Measurements from ENCODE around the gene CDH12.

Gene CDH12

DNA sequence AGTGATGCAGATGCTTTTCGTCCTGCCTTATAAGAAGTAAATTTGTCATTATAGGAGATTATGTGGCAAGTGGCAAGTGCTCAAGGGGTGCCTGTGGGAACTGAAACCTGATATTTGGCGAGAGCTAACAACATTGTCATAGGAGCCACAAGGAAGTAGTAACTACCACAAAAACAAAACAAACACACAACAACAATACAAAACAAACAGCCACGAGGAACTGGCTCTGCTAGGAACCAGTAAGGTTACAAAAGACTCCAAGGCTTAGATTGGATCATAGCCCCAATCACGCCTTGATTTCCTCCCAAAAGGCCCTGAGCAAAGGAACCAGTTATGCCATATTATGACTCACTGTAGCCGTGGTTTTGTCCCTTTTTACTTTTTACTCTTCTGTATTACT, 1045.2 kb downstream of the CDH12 start:
- DNase-seq = no peak

GRCh38 chr5:21806943-21807342, 1046.2 kb downstream of the CDH12 start:
- DNase-seq = no peak

- no peak for DNase-seq
Observed at GRCh38 chr5:21806271-21806670, 1046.9 kb downstream of the CDH12 start.

DNA sequence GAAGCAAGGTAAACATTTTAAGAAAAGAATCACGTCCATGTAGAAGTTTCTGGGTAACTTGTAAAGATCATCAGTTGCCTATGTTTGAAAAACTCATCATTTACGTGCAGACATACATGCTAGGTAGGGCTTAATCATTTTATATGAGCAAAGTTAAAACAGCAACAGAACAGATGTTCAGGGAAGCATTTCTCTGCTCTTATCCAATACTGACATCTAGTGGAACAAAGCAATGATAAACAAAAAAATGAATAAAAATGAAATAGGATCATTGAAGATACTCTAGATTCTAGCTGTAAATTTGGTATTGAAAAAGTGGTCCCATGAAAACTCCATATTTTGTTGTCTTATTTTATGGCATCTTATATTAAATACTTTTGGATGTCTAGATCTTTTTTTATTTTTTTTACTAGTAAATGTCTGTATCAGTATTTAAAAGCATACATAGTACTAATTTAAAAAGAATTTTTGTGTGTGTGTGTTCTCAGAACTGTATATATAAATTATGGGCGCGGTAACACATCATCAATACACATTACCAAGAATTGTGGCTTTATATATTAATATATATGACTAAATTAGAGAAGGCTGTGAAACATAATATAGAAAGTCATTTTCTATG, 1050.2 kb downstream of the CDH12 start:
- no peak for DNase-seq

- no peak for DNase-seq
Observed at GRCh38 chr5:21802100-21802499, 1051.0 kb downstream of the CDH12 start.

DNA sequence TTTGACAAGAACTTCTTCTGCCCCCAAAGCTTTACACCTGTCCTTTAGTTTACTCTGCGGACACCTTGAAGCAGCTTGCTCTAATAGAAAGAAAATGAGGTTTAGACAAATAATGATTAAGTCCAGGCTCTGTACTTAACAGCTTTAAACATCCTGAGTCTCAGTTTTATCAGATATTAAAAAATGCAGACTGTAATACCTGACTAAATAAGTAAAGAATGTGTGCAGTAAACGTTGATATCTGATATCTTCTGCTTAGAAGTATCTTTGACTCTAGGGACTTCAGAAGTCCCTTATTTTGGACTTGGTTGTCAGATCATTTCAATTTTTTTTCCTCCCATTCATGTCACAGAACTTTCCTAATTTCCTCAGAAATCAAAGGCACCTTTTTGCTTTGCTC, 1060.4 kb downstream of the CDH12 start:
- DNase-seq = no peak

DNA sequence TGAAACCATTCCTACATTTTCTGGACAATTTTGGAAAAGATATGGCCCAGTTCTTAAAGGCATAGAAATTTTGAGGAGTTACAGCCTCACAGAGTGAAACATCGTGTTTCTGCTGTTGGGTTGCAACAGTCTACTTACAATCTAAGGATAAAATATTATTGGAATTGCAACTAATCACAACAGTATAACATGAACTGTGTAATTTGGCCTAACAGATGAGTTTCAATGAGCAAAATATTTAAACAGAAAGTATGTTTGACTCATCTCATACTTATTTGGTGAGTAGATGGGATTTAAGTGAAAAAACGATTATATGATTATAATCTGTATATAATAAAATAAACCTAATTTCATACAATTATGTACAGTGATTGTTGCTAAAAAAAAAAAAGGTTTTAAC, 1061.8 kb downstream of the CDH12 start:
- no peak for DNase-seq

GRCh38 chr5:21784487-21784886, 1068.7 kb downstream of the CDH12 start:
- no peak for DNase-seq

- no peak for DNase-seq
Observed at GRCh38 chr5:21783074-21783679, 1070.0 kb downstream of the CDH12 start.

- DNase-seq = no peak
Observed at GRCh38 chr5:21776466-21776865, 1076.7 kb downstream of the CDH12 start.

GRCh38 chr5:21774801-21775200, 1078.3 kb downstream of the CDH12 start:
- DNase-seq = no peak

- DNase-seq = no peak
Observed at GRCh38 chr5:21774281-21774680, 1078.9 kb downstream of the CDH12 start.

GRCh38 chr5:21773456-21773855, 1079.7 kb downstream of the CDH12 start:
- no peak for DNase-seq

DNA sequence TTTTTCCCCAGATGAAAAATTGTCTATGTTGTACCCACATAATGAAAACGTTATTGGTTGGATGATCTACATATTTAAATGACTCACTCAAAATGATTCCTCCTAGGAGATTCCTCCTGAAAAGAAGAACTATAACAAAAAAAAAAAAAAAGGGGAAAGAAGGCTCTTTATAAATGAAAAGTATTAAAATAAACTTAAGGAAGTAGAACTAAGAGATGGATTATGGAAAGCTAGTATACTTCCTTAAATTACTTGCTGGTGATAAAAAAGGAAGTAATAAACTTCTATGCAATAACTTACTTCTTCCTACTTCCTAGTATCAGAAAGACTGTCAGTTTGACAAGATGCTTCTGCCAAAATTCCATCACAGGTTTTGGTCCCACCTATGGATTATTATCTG, 1087.7 kb downstream of the CDH12 start:
- no peak for DNase-seq

GRCh38 chr5:21739096-21739495, 1114.0 kb downstream of the CDH12 start:
- DNase-seq = no peak

GRCh38 chr5:21723500-21723899, 1129.6 kb downstream of the CDH12 start:
- no peak for DNase-seq

DNA sequence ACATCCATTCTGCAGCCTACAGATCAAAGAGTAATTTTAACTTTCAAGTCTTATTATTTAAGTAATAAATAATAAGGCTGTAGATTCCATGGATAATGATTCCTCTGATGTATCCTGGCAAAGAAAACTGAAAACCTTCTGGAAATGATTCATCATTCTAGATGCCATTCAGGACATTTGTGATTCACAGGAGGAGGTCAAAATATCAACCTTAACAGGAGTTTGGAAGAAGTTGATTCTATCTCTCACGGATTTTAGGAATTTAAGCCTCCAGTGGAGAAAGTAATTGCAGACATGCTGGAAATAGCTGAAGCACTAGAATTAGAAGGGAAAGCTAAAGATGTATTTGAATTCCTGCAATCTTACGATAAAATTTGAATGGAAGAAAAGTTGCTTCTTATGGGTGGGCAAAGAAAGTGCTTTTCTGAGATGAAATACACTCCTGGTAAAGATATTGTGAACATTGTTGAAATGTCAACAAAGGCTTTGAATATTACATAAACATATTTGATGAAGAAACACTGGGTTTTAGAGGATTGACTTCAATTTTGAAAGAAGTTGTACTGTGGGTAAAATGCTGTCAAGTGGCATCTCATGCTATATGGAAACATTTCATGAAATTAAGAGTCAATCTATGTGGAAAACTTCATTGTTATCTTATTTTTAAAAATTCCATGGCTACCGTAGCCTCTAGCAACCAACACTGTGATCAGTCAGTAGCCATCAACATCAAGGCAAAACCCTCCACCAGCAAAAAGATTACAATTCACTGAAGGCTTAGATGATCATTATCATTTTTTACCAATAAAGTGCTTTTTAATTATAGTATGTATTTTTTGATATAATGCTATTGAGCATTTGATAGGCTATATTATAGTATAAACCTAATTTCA, 1141.0 kb downstream of the CDH12 start:
- no peak for DNase-seq

- DNase-seq = no peak
Observed at GRCh38 chr5:21709770-21710169, 1143.4 kb downstream of the CDH12 start.

GRCh38 chr5:21704974-21705668, 1148.0 kb downstream of the CDH12 start:
- DNase-seq = no peak

DNA sequence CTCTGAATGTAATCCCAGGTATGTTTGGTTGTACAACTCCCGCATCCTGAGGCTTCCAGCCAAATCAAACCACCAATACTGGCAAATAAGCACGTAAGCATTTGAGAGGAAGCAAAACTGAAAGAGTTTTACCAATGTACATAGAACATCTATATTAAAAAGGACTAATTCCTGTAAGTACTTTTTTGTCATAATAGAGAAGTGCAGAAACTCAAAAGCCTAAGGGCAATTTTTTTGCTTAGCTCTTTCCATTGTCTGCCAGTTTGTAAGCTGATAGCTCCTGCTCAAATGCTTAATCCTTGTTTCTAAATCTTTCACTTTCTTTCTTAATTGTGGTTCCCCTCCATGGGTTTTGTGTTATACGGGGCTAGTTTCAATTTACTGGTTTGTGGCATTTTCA, 1151.8 kb downstream of the CDH12 start:
- no peak for DNase-seq

All from CD4-positive, alpha-beta T cell treated with Interleukin-21 for 1 hour (primary cell).